Upper lobe of right lung (tissue), 1 donor: ENCODE data around the gene KCTD1. TPM values are rescaled to one million over a fixed set of nuclear protein-coding genes. Genes with fewer than 3 reads are reported as not detected.

Source experiments
- ATAC-seq: fragments of 200-7000 bp; cut with Tn5 transposase; one replicate; pipeline ENCODE4 v1.9.1; 2020; ENCODE audit warnings: mild to moderate bottlenecking, moderate library complexity
- DNase-seq: peaks from one replicate; pipeline ENCODE4 v3.0.0-alpha.2; 2020
- H3K27ac ChIP-seq: fragments of 200-600 bp; one replicate; pipeline ENCODE4 v1.8.0; 2022
- H3K27me3 ChIP-seq: fragments of 200-600 bp; one replicate; pipeline ENCODE4 v1.8.0; 2022; ENCODE audit warnings: mild to moderate bottlenecking
- H3K36me3 ChIP-seq: fragments of 200-600 bp; one replicate; pipeline ENCODE4 v1.8.0; 2022
- H3K4me1 ChIP-seq: fragments of 200-600 bp; one replicate; pipeline ENCODE4 v1.8.0; 2022
- H3K4me3 ChIP-seq: fragments of 200-600 bp; one replicate; pipeline ENCODE4 v1.8.0; 2022; ENCODE audit warnings: mild to moderate bottlenecking
- H3K9me3 ChIP-seq: fragments of 200-600 bp; one replicate; pipeline ENCODE4 v1.8.0; 2022
- CTCF ChIP-seq: fragments of 200-600 bp; IDR thresholded peaks from one replicate; pipeline ENCODE4 v1.8.0; 2022; ENCODE audit warnings: antibody characterized with exemption
- intact Hi-C: fragments of 100-400 bp; cut with DNase I; formaldehyde crosslinking; loops from one replicate; pipeline ENCODE4 v1.11.0; 2022
- total RNA-seq: library from RNA; stranded (reverse); fragmentation: NEBNext Ultra II Directional; extraction: Animal tissue kit (Norgen Biotek cat#: 25700); gene quantifications from one replicate; pipeline ENCODE4 v1.2.1, GENCODE V29; 2021
- donor health status: DM: no; HTN: yes; CAD: no; lungs with severe emphysema.

KCTD1 gene
- total RNA-seq, 1 donor from 2014 or later: 9.8 TPM

DNA sequence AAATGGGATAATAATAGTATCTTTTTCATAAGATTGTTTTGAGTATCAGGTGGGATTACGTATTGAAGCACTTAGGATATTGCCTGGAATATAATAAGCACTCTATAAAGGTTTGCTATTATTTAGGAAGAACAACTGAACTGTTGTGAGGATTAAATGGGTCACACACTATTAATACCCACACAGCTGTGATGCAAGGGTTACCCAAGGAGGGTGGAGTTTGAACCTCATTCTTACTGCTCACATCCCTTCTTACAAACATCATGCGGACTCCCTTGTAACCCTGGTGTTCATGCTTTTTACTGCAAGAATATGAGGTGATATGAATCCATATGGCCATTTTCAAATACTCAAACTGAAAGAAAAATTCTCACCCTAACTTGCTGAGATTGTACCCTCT lies 113.5 kb downstream of the KCTD1 start:
- intact Hi-C loops: no loop called here
- no peak overlapping the region for H3K4me3 ChIP-seq
- no peaks in the 10 kb centered on the region for H3K27me3 ChIP-seq
- ATAC-seq: no peak
- no peak for DNase-seq
- no peak overlapping the region for H3K27ac ChIP-seq
- H3K4me1 ChIP-seq: no peaks in the 10 kb centered on the region
- H3K36me3 ChIP-seq: no peaks in the 10 kb centered on the region
- no peak for TF ChIP-seq CTCF
- no peaks in the 10 kb centered on the region for H3K9me3 ChIP-seq

GRCh38 chr18:26432651-26433424 lies 115.5 kb downstream of the KCTD1 start:
- intact Hi-C loops: no loop called here
- Histone ChIP-seq H3K27me3 (no peaks in the 10 kb centered on the region), H3K27ac (no peak overlapping the region), H3K4me1 (no peaks in the 10 kb centered on the region), H3K36me3 (no peaks in the 10 kb centered on the region), H3K4me3 (no peak overlapping the region), H3K9me3 (no peaks in the 10 kb centered on the region)
- ATAC-seq (no peak), DNase-seq (no peak)
- TF ChIP-seq CTCF: no peak

GRCh38 chr18:26429535-26430226 lies 118.7 kb downstream of the KCTD1 start:
- Histone ChIP-seq H3K4me3 (no peak overlapping the region), H3K27ac (no peak overlapping the region), H3K9me3 (no peaks in the 10 kb centered on the region), H3K27me3 (no peaks in the 10 kb centered on the region), H3K4me1 (no peaks in the 10 kb centered on the region), H3K36me3 (no peaks in the 10 kb centered on the region)
- no peak for TF ChIP-seq CTCF
- intact Hi-C loops: no loop called here
- DNase-seq (no peak), ATAC-seq (peak; percentile 38)

DNA sequence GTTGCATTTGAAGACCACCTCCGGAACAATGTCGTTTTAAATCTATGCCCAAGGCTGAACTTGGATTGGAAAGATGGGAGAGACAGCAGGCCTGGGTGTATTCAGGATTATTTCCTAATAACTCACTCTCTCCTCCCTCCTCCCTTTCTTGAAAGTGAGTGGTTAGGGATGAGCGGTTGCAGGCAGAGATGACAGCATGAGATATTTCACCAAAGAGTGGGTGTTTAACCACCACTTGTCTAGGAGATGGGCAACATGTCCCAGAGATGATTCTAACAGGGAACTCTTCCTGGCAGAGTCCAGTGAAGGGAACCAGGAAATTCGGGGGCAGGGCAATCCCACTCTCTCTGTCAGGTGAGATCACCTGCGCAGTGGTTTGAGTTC lies 123.2 kb downstream of the KCTD1 start:
- DNase-seq (no peak), ATAC-seq (no peak)
- no peak for TF ChIP-seq CTCF
- Histone ChIP-seq H3K36me3 (no peaks in the 10 kb centered on the region), H3K27me3 (no peaks in the 10 kb centered on the region), H3K27ac (no peak overlapping the region), H3K9me3 (no peaks in the 10 kb centered on the region), H3K4me3 (no peak overlapping the region), H3K4me1 (no peaks in the 10 kb centered on the region)
- intact Hi-C loops: no loop called here

DNA sequence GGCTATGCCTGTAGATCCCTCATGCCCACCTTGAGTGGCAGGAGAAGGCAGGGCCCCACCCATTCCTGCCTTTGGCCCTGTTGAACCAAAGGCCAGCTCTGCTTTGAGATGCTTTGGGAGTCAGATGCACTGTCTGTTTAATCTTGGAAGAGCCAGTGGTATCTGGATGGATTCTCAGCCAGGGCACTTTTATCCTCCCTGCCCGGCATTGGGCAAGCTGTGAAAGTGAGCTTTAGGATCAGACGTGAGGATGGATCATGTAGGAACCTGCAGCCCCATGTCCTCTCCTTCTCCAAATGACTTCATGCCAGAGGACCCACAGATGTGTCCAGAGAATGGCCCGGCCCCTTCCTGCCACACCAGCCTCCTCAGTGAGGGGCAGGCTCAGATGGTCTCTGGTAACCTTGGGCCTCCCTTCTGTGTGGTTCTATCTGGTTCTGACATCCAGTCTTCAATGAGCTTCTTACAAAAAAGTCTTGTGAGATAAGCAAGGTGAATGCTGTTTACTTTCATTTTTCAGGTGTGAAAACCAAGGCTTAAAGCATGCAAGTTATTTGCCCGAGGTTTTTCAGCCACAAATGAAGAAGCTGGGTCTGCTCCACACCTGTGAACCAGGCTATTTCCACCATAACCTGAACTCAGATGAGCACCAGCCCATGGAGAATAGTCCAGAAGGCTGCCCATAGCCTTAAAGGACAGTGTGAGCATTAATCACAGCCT lies 123.8 kb downstream of the KCTD1 start:
- Histone ChIP-seq H3K36me3 (no peaks in the 10 kb centered on the region), H3K9me3 (no peaks in the 10 kb centered on the region), H3K27me3 (no peaks in the 10 kb centered on the region), H3K27ac (no peak overlapping the region), H3K4me1 (no peaks in the 10 kb centered on the region), H3K4me3 (no peak overlapping the region)
- ATAC-seq (no peak), DNase-seq (no peak)
- intact Hi-C loops: no loop called here
- no peak for TF ChIP-seq CTCF
